Left ventricle myocardium superior (tissue), 1 donor: Measurements from ENCODE around the gene CHST8. TPM values are rescaled to one million over a fixed set of nuclear protein-coding genes. Genes with fewer than 3 reads are reported as not detected.

ENCODE experiments used
- ATAC-seq: fragments of 200-7000 bp; cut with Tn5 transposase; one replicate; pipeline ENCODE4 v1.9.1; 2020; ENCODE audit warnings: mild to moderate bottlenecking, moderate library complexity
- DNase-seq: peaks from one replicate; pipeline ENCODE4 v3.0.0-alpha.2; 2020
- intact Hi-C: fragments of 100-400 bp; cut with micrococcal nuclease; formaldehyde crosslinking; loops from one replicate; pipeline ENCODE4 v1.11.0; 2022
- total RNA-seq: library from RNA; stranded (reverse); fragmentation: NEBNext Ultra II Directional; extraction: Animal tissue kit (Norgen Biotek cat#: 25700); gene quantifications from one replicate; pipeline ENCODE4 v1.2.1, GENCODE V29; 2021
- donor health status: DM: no; HTN: yes; CAD: no; lungs with severe emphysema.

The CHST8 gene
- total RNA-seq, 1 donor from 2014 or later, result not detected

GRCh38 chr19:33769208-33769607, 147.5 kb downstream of the CHST8 start:
- intact Hi-C loops, result loop anchor here (5.0 kb wide), 1 partner anchor 337 kb away; no protein-coding TSS in a partner anchor
- ATAC-seq (no peak), DNase-seq (no peak)

GRCh38 chr19:33770107-33770506, 148.4 kb downstream of the CHST8 start:
- ATAC-seq (no peak), DNase-seq (no peak)
- intact Hi-C loops, result loop anchor here (5.0 kb wide), 1 partner anchor 353 kb away; no protein-coding TSS in a partner anchor

GRCh38 chr19:33771384-33772101, 149.8 kb downstream of the CHST8 start:
- DNase-seq (peak; percentile 83), ATAC-seq (peak; percentile 83)
- intact Hi-C loops, result loop anchor here (5.0 kb wide), 1 partner anchor 354 kb away; no protein-coding TSS in a partner anchor

GRCh38 chr19:33772102-33772857, 150.5 kb downstream of the CHST8 start:
- intact Hi-C loops, result loop anchor here (5.0 kb wide), 1 partner anchor 355 kb away; no protein-coding TSS in a partner anchor
- no peak for DNase-seq
- ATAC-seq, result no peak

GRCh38 chr19:33772858-33773180, 151.1 kb downstream of the CHST8 start:
- intact Hi-C loops, result loop anchor here (5.0 kb wide), 1 partner anchor 356 kb away; no protein-coding TSS in a partner anchor
- no peak for ATAC-seq
- no peak for DNase-seq

GRCh38 chr19:33773704-33774624, 152.2 kb downstream of the CHST8 start:
- DNase-seq, result no peak
- intact Hi-C loops, result loop anchor here (5.0 kb wide), 1 partner anchor 357 kb away; no protein-coding TSS in a partner anchor
- ATAC-seq, result no peak

- DNase-seq (no peak), ATAC-seq (no peak)
- intact Hi-C loops, result loop anchor here (5.0 kb wide), 3 partner anchors 223 to 357 kb away; no protein-coding TSS in a partner anchor
These were observed 153.0 kb downstream of the CHST8 start for GRCh38 chr19:33774751-33775150.

- intact Hi-C loops, result loop anchor here (5.0 kb wide), 2 partner anchors 221 to 321 kb away; no protein-coding TSS in a partner anchor
- no peak for ATAC-seq
- DNase-seq, result no peak
These were observed 154.2 kb downstream of the CHST8 start for GRCh38 chr19:33775731-33776487.

GRCh38 chr19:33777351-33777750, 155.6 kb downstream of the CHST8 start:
- ATAC-seq, result no peak
- intact Hi-C loops, result loop anchor here (5.0 kb wide), 2 partner anchors 220 to 320 kb away; no protein-coding TSS in a partner anchor
- no peak for DNase-seq

GRCh38 chr19:33777753-33778088, 156.0 kb downstream of the CHST8 start:
- DNase-seq (no peak), ATAC-seq (no peak)
- intact Hi-C loops, result loop anchor here (5.0 kb wide), 2 partner anchors 220 to 320 kb away; no protein-coding TSS in a partner anchor

GRCh38 chr19:33778089-33778791, 156.5 kb downstream of the CHST8 start:
- intact Hi-C loops, result loop anchor here (5.0 kb wide), 2 partner anchors 219 to 319 kb away; no protein-coding TSS in a partner anchor
- DNase-seq (peak; percentile 93), ATAC-seq (peak; percentile 94)

- DNase-seq (no peak), ATAC-seq (no peak)
- intact Hi-C loops, result loop anchor here (5.0 kb wide), 2 partner anchors 217 to 317 kb away; no protein-coding TSS in a partner anchor
These were observed 158.1 kb downstream of the CHST8 start for GRCh38 chr19:33779849-33780248.

- ATAC-seq (no peak), DNase-seq (no peak)
- intact Hi-C loops, result no loop called here
These were observed 158.5 kb downstream of the CHST8 start for GRCh38 chr19:33780251-33780650.

- ATAC-seq (no peak), DNase-seq (no peak)
- intact Hi-C loops, result no loop called here
These were observed 159.0 kb downstream of the CHST8 start for GRCh38 chr19:33780746-33781145.

GRCh38 chr19:33781415-33781935, 159.7 kb downstream of the CHST8 start:
- no peak for DNase-seq
- intact Hi-C loops, result no loop called here
- no peak for ATAC-seq

- intact Hi-C loops, result no loop called here
- DNase-seq (no peak), ATAC-seq (no peak)
These were observed 160.2 kb downstream of the CHST8 start for GRCh38 chr19:33781996-33782395.

GRCh38 chr19:33784432-33784831, 162.7 kb downstream of the CHST8 start:
- DNase-seq (no peak), ATAC-seq (no peak)
- intact Hi-C loops, result no loop called here
